Stimulated activated CD8-positive, alpha-beta memory T cell treated with anti-CD3 and anti-CD28 coated beads, Interleukin-7, amount 100 ng/mL, for 1 hour (primary cell): ENCODE data around the gene GBX2.
"Not testable (repeated sequence)": the region's sequence is repeated elsewhere in the genome, so short reads cannot be mapped to it uniquely, and the experiment has no call there.

Experiments
- DNase-seq, 2 donors: peaks; one replicate each; pipeline ENCODE4 v3.0.0-alpha.2; 2020; ENCODE audit warnings: low read depth in 2 of 2

The GBX2 gene

GRCh38 chr2:236156095-236156859 lies 11.9 kb downstream of the GBX2 start:
- no peak for DNase-seq

GRCh38 chr2:236155406-236155805 lies 12.8 kb downstream of the GBX2 start:
- DNase-seq: no peak

- no peak for DNase-seq
These were observed 21.8 kb downstream of the GBX2 start for GRCh38 chr2:236146436-236146835.

GRCh38 chr2:236143811-236144210 lies 24.4 kb downstream of the GBX2 start:
- no peak for DNase-seq

- not testable (repeated sequence) for DNase-seq
These were observed 26.6 kb downstream of the GBX2 start for GRCh38 chr2:236141616-236142015.

GRCh38 chr2:236137066-236137465 lies 31.1 kb downstream of the GBX2 start:
- no peak for DNase-seq

GRCh38 chr2:236136538-236136937 lies 31.6 kb downstream of the GBX2 start:
- DNase-seq: no peak

- no peak for DNase-seq
These were observed 34.7 kb downstream of the GBX2 start for GRCh38 chr2:236133410-236134012.

GRCh38 chr2:236131073-236131692 lies 37.0 kb downstream of the GBX2 start:
- DNase-seq: no peak

GRCh38 chr2:236130349-236130998 lies 37.7 kb downstream of the GBX2 start:
- no peak for DNase-seq

GRCh38 chr2:236129935-236130334 lies 38.3 kb downstream of the GBX2 start:
- no peak for DNase-seq

GRCh38 chr2:236128321-236128720 lies 39.9 kb downstream of the GBX2 start:
- no peak for DNase-seq

- DNase-seq: no peak
These were observed 41.2 kb downstream of the GBX2 start for GRCh38 chr2:236127010-236127409.

GRCh38 chr2:236125541-236125940 lies 42.6 kb downstream of the GBX2 start:
- DNase-seq: no peak

- no peak for DNase-seq
These were observed 43.8 kb downstream of the GBX2 start for GRCh38 chr2:236124182-236124893.

- no peak for DNase-seq
These were observed 44.5 kb downstream of the GBX2 start for GRCh38 chr2:236123716-236124115.

- DNase-seq: no peak
These were observed 46.0 kb downstream of the GBX2 start for GRCh38 chr2:236122236-236122635.

- DNase-seq: no peak
These were observed 46.6 kb downstream of the GBX2 start for GRCh38 chr2:236121546-236121945.

- DNase-seq: no peak
These were observed 47.4 kb downstream of the GBX2 start for GRCh38 chr2:236120829-236121228.

GRCh38 chr2:236120141-236120601 lies 48.0 kb downstream of the GBX2 start:
- no peak for DNase-seq

- DNase-seq: no peak
These were observed 48.7 kb downstream of the GBX2 start for GRCh38 chr2:236119476-236119875.

- DNase-seq: no peak
These were observed 49.2 kb downstream of the GBX2 start for GRCh38 chr2:236119003-236119402.
